HG03442 (cell line): Measurements from ENCODE around the gene MMP1.
"Not testable (repeated sequence)": the region's sequence is repeated elsewhere in the genome, so short reads cannot be mapped to it uniquely, and the experiment has no call there.

ENCODE experiments used
- ATAC-seq: cut with Tn5 transposase; IDR thresholded peaks from one replicate; pipeline ENCODE4 v1.9.1; 2021; ENCODE audit warnings: mild to moderate bottlenecking, moderate library complexity; ENCODE audit not compliant: unreplicated experiment

The MMP1 gene

DNA sequence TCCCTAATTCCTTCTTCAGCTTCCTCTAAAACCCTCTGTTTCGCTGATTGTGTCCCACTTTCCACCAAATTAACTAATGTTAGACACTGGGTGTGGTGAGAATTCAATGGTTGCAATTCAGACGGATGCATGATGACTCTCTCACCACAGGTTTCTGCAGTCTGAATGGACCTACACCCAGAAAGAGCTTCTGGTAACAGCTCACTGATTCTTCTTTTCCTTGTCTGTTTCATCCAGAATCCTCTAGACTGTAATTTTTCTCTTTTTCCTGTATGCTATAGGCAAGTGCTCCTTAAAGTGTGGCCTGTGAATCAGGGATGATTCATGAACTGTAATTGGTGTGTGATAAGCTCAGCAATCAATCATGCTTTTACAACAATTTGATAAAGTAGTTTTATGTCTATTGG is 35.6 kb downstream of the MMP1 start:
- no peak for ATAC-seq

- no peak for ATAC-seq
Observed at GRCh38 chr11:102761646-102762238, 36.2 kb downstream of the MMP1 start.

- ATAC-seq: no peak
Observed at GRCh38 chr11:102760344-102761035, 37.5 kb downstream of the MMP1 start.

DNA sequence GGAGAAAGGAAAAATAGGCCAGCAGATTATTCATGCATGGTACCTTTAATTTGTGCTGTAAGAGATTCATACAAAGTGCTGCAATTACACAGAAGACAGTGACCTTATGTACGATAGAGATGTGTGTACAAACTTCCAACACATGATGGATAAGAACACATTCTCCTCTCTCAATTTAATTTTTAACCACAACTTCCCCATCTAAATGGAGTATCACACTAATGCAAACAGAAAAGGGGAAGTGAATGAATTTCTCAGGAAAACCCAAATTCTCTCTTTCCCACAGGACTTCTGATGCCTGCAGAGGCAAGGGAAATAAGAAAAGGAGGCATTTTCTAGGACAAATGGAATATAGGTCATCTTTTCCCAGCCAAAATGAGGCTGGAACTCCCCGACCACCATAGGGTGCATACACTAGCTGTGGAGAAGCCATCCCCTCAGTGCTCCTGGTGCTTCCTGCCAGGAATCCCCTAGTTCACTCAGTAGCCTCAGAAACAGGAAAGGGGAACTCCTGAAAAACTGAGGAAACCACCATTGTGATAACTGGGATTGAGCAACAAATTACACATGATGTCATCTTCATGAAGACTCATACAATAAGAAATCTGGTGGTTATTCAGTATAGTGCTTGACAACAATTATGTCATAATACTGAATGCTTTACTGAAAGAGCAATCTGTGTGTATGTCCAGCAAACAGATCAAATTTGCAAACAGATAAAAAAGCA is 40.0 kb downstream of the MMP1 start:
- ATAC-seq: no peak

GRCh38 chr11:102753267-102753666 is 44.7 kb downstream of the MMP1 start:
- no peak for ATAC-seq

DNA sequence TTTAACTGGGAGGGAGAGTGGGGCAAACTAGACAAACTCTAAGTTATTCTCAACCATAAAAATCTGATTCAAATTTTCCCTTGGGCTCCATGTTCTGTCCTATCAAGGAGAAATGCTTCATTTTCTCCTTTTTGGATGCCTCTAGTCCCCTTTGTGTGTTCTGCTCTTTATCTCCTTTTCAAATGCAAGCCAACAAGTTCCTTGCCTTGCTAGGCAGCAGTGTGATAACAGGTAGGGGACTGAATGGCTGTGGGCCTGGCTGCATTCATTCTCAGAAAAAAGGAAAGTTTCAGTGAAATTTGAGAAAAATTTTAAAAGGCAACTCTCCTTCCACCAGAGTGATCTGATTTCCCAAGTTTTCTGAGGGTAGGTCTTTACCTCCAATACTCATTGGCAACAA is 46.3 kb downstream of the MMP1 start:
- ATAC-seq: no peak

DNA sequence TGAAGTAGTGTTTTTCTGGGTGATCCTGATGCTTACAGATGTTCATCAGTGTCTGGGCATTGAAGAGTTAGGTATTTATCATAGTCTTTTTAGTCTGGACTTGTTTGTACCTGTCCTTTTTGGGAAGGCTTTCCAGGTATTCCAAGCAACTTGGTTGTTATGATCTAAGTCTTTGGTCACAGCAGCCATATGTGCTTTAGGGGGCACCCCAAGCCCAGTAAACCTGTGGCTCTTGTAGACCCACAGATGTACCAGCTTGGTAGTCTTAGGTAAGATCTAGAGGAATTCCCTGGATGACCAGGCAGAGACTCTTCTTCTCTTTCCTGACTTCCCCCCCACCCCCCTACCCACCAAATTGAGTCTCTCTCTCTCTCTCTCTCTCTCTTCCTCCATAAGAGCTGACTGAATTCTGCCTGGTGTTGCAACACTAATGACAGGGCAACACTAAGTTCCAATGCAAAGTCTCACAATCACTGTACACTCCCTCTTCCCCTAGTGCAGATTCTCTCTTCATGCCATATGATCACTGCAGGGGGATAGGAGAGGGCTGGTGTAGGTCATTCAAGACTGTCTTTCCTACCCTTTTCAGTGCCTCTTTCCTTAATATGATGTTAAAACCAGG is 48.7 kb downstream of the MMP1 start:
- ATAC-seq: no peak

- ATAC-seq: not testable (repeated sequence)
Observed at GRCh38 chr11:102746746-102747578, 51.0 kb downstream of the MMP1 start.
